GM19397 (cell line): ENCODE data around the gene ANKS3.
"Not testable (repeated sequence)": the region's sequence is repeated elsewhere in the genome, so short reads cannot be mapped to it uniquely, and the experiment has no call there.

Experiments used
- ATAC-seq: cut with Tn5 transposase; IDR thresholded peaks from one replicate; pipeline ENCODE4 v1.9.1; 2021; ENCODE audit warnings: mild to moderate bottlenecking, moderate library complexity; ENCODE audit not compliant: unreplicated experiment

Gene ANKS3

GRCh38 chr16:4654011-4654963 is 79.8 kb downstream of the ANKS3 start:
- no peak for ATAC-seq

- no peak for ATAC-seq
Observed at GRCh38 chr16:4652561-4652960, 81.5 kb downstream of the ANKS3 start.

- ATAC-seq: no peak
Observed at GRCh38 chr16:4651827-4652226, 82.2 kb downstream of the ANKS3 start.

- ATAC-seq: not testable (repeated sequence)
Observed at GRCh38 chr16:4650443-4651074, 83.5 kb downstream of the ANKS3 start.

GRCh38 chr16:4649744-4650442 is 84.2 kb downstream of the ANKS3 start:
- no peak for ATAC-seq

GRCh38 chr16:4648917-4649316 is 85.2 kb downstream of the ANKS3 start:
- ATAC-seq: no peak

GRCh38 chr16:4647644-4647980 is 86.5 kb downstream of the ANKS3 start:
- no peak for ATAC-seq

- no peak for ATAC-seq
Observed at GRCh38 chr16:4646773-4647643, 87.1 kb downstream of the ANKS3 start.
